CD8-positive, alpha-beta memory T cell (primary cell): Measurements from ENCODE around the gene HMHB1. TPM values are rescaled to one million over a fixed set of nuclear protein-coding genes. Genes with fewer than 3 reads are reported as not detected.
"Not testable (repeated sequence)": the region's sequence is repeated elsewhere in the genome, so short reads cannot be mapped to it uniquely, and the experiment has no call there.

Experiments used
- CTCF ChIA-PET: fragments of 350-600 bp; sonication (Branson Sonifier 250); formaldehyde crosslinking; loops from one replicate; lab custom pipeline; 2021; ENCODE audit warnings: antibody characterized with exemption; lab: Charles Lee
- POLR2A ChIA-PET: fragments of 350-600 bp; sonication (Branson Sonifier 250); formaldehyde crosslinking; loops from one replicate; lab custom pipeline; 2021; ENCODE audit warnings: antibody characterized with exemption; lab: Charles Lee
- DNase-seq, 5 donors: peaks; one replicate each; pipeline versions ENCODE4 v3.0.0 to v3.0.0-alpha.2; 2020 to 2022; ENCODE audit warnings: mixed read lengths in 1 of 5
- H3K27ac ChIP-seq: one replicate; pipeline ENCODE4 v1.7.0; 2013; ENCODE audit warnings: low read depth, mild to moderate bottlenecking, low read length, moderate library complexity
- H3K27me3 ChIP-seq: 2 replicates; pipeline ENCODE4 v1.7.0; 2013; ENCODE audit warnings: low read length, mild to moderate bottlenecking; ENCODE audit not compliant: insufficient read depth, poor library complexity, severe bottlenecking
- H3K36me3 ChIP-seq: 2 replicates; pipeline ENCODE4 v1.7.0; 2013; ENCODE audit warnings: mild to moderate bottlenecking, low read length, moderate library complexity; ENCODE audit not compliant: insufficient read depth
- H3K4me1 ChIP-seq: 2 replicates; pipeline ENCODE4 v1.7.0; 2013; ENCODE audit warnings: mild to moderate bottlenecking, low read length, moderate library complexity; ENCODE audit not compliant: insufficient read depth
- H3K4me3 ChIP-seq: 2 replicates; pipeline ENCODE4 v1.7.0; 2013; ENCODE audit warnings: mild to moderate bottlenecking, low read length
- H3K9me3 ChIP-seq: 2 replicates; pipeline ENCODE4 v1.7.0; 2013; ENCODE audit warnings: mild to moderate bottlenecking, low read length
- H3K27ac Mint-ChIP-seq, 8 donors: one replicate each; pipeline ENCODE4 v1.8.0; 2020 to 2021; ENCODE audit warnings: mixed read lengths in 8 of 8, mild to moderate bottlenecking in 6 of 8, inconsistent platforms in 3 of 8, moderate library complexity in 3 of 8
- H3K27me3 Mint-ChIP-seq, 2 donors: one replicate each; pipeline ENCODE4 v1.8.0; 2020 to 2021; ENCODE audit warnings: mixed read lengths in 2 of 2, mild to moderate bottlenecking in 1 of 2, moderate library complexity in 1 of 2
- H3K36me3 Mint-ChIP-seq, 3 donors: one replicate each; pipeline ENCODE4 v1.8.0; 2020 to 2021; ENCODE audit warnings: mixed read lengths in 3 of 3, inconsistent platforms in 1 of 3, mild to moderate bottlenecking in 1 of 3
- H3K4me1 Mint-ChIP-seq, 3 donors: one replicate each; pipeline ENCODE4 v1.8.0; 2020 to 2021; ENCODE audit warnings: mixed read lengths in 3 of 3, inconsistent platforms in 1 of 3, mild to moderate bottlenecking in 1 of 3
- H3K4me3 Mint-ChIP-seq, 7 donors: one replicate each; pipeline ENCODE4 v1.8.0; 2020 to 2021; ENCODE audit warnings: mixed read lengths in 7 of 7, mild to moderate bottlenecking in 6 of 7, moderate library complexity in 4 of 7, inconsistent platforms in 2 of 7
- H3K9me3 Mint-ChIP-seq, 5 donors: one replicate each; pipeline ENCODE4 v1.8.0; 2020 to 2022; ENCODE audit warnings: mixed read lengths in 5 of 5, mild to moderate bottlenecking in 3 of 5, moderate library complexity in 2 of 5, inconsistent platforms in 1 of 5
- polyA plus RNA-seq: library from polyadenylated mRNA; unstranded; fragments of 300-500 nt; fragmentation: Illumina TruSeq; gene quantifications from one replicate; pipeline ENCODE4 v1.2.3, GENCODE V29; 2021
- total RNA-seq, 2 experiments: library from RNA; stranded (reverse); gene quantifications; one replicate each; pipeline ENCODE4 v1.2.3, GENCODE V29; 2021

Gene HMHB1
- total and polyA plus RNA-seq, 3 experiments from 2014 or later, result not detected

DNA sequence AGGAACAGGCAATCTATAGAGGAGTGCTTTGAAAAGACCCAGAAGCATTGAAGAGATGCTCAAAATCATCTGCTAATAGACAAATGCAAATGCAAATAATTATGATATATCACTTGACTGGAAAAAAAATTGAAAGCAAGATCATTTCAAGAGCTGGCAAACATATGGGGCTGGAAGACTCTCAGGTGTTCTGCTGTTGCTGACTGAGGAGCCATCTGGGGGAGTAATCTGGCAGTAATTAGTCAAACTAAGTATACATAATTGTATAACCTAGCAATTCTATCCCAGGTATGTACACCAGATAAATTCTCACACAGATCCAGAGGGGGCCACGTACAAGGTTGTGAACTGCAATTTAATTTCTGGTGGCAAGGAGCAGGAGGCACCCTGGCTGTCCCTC lies 4.6 kb upstream of the HMHB1 start:
- CTCF ChIA-PET, result no interaction called here
- H3K4me3 Mint-ChIP-seq, result no peak overlapping the region
- POLR2A ChIA-PET, result no interaction called here
- no peak overlapping the region for H3K4me3 ChIP-seq
- H3K27ac ChIP-seq, result no peak overlapping the region
- no peaks in the 10 kb centered on the region for H3K36me3 ChIP-seq
- H3K27me3 Mint-ChIP-seq, result peaks cover 0 to 6% of the 10 kb centered on the region in 2 donors
- no peak for DNase-seq
- peaks cover 8 to 13% (median 8%) of the 10 kb centered on the region in 3 donors for H3K4me1 Mint-ChIP-seq
- H3K27me3 ChIP-seq, result no peaks in the 10 kb centered on the region
- H3K9me3 Mint-ChIP-seq, result no peaks in the 10 kb centered on the region
- H3K36me3 Mint-ChIP-seq, result no peaks in the 10 kb centered on the region
- H3K27ac Mint-ChIP-seq, result no peak overlapping the region
- no peaks in the 10 kb centered on the region for H3K9me3 ChIP-seq
- H3K4me1 ChIP-seq, result no peaks in the 10 kb centered on the region

DNA sequence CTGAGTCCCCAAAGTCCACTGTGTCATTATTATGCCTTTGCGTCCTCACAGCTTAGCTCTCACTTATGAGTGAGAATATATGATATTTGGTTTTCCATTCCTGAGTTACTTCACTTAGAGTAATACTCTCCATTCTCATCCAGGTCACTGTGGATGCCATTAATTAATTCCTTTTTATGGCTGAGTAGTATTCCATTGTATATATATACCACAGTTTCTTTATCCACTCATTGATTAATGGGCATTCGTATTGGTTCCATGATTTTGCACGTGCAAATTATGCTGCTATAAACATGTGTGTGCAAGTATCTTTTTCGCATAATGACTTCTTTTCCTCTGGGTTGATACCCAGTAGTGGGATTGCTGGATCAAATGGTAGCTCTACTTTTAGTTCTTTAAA lies 4.4 kb downstream of the HMHB1 start:
- Mint-ChIP-seq H3K27me3 (peaks cover 0 to 11% of the 10 kb centered on the region in 2 donors), H3K4me1 (peaks cover 8 to 15% (median 14%) of the 10 kb centered on the region in 3 donors)
- CTCF ChIA-PET, result interaction anchor here (1.2 kb wide), 1 partner anchor 11 kb away, joined by 3 read pairs; no protein-coding TSS in a partner anchor
- H3K4me1 ChIP-seq, H3K27ac ChIP-seq, POLR2A ChIA-PET, H3K27me3 ChIP-seq, H3K36me3 ChIP-seq, H3K36me3 Mint-ChIP-seq, H3K4me3 Mint-ChIP-seq, H3K9me3 ChIP-seq, H3K27ac Mint-ChIP-seq, H3K4me3 ChIP-seq, DNase-seq, H3K9me3 Mint-ChIP-seq: not testable (repeated sequence)

DNA sequence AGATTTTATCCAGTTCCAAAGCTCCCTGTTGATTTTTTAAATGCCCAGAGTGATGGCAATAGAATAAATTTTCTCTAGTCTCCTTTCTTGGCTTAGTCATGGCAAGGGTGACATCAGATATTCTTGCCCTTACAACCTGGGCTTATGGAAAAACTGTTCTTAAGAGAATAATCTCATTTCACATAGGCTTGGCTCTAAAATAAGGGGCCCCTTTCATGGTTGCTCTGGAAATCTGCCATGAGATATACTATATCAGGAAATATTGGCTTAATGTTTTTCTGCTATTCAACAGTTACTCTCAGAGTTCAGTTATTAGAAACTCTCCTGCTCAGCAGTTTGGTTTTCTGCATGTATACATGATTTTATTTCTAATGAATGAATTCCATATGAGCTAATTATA lies 7.8 kb downstream of the HMHB1 start:
- Mint-ChIP-seq H3K9me3 (peaks cover 0 to 2% (median 0%) of the 10 kb centered on the region in 5 donors), H3K27me3 (peaks cover 0 to 11% of the 10 kb centered on the region in 2 donors), H3K4me3 (no peak overlapping the region), H3K4me1 (no peaks in the 10 kb centered on the region), H3K27ac (no peak overlapping the region), H3K36me3 (no peaks in the 10 kb centered on the region)
- H3K36me3 ChIP-seq, result no peaks in the 10 kb centered on the region
- ChIA-PET POLR2A (no interaction called here), CTCF (no interaction called here)
- no peak overlapping the region for H3K4me3 ChIP-seq
- no peak for DNase-seq
- H3K4me1 ChIP-seq, result no peaks in the 10 kb centered on the region
- no peaks in the 10 kb centered on the region for H3K27me3 ChIP-seq
- no peaks in the 10 kb centered on the region for H3K9me3 ChIP-seq
- H3K27ac ChIP-seq, result no peak overlapping the region

DNA sequence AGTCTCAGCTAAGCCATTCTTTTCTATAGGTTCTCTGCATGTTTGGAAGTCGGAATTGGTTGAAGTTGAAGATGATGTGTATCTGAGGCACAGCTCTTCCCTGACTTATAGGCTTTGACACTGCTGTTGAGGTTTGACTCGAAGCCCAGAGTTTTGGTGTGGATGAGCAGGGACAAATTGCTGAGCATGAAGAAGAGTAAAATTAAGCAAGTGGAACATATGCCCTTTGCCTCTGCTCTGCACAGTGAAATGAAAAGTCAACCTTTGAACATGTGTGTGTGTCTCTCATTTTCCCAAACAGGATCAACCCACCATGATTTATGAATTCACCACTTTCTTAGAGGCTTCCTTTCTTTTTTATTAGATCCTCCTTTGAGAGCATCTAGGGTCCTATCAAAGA lies 8.5 kb downstream of the HMHB1 start:
- Mint-ChIP-seq H3K27me3 (peaks cover 0 to 11% of the 10 kb centered on the region in 2 donors), H3K27ac (no peak overlapping the region), H3K9me3 (peaks cover 0 to 2% (median 0%) of the 10 kb centered on the region in 5 donors), H3K4me3 (no peak overlapping the region), H3K36me3 (no peaks in the 10 kb centered on the region), H3K4me1 (no peaks in the 10 kb centered on the region)
- ChIA-PET CTCF (no interaction called here), POLR2A (interaction anchor here (0.6 kb wide), 1 partner anchor 811 kb away, joined by 8 read pairs; no protein-coding TSS in a partner anchor)
- Histone ChIP-seq H3K27me3 (no peaks in the 10 kb centered on the region), H3K36me3 (no peaks in the 10 kb centered on the region), H3K4me3 (no peak overlapping the region), H3K9me3 (no peaks in the 10 kb centered on the region), H3K4me1 (no peaks in the 10 kb centered on the region), H3K27ac (no peak overlapping the region)
- DNase-seq, result no peak

DNA sequence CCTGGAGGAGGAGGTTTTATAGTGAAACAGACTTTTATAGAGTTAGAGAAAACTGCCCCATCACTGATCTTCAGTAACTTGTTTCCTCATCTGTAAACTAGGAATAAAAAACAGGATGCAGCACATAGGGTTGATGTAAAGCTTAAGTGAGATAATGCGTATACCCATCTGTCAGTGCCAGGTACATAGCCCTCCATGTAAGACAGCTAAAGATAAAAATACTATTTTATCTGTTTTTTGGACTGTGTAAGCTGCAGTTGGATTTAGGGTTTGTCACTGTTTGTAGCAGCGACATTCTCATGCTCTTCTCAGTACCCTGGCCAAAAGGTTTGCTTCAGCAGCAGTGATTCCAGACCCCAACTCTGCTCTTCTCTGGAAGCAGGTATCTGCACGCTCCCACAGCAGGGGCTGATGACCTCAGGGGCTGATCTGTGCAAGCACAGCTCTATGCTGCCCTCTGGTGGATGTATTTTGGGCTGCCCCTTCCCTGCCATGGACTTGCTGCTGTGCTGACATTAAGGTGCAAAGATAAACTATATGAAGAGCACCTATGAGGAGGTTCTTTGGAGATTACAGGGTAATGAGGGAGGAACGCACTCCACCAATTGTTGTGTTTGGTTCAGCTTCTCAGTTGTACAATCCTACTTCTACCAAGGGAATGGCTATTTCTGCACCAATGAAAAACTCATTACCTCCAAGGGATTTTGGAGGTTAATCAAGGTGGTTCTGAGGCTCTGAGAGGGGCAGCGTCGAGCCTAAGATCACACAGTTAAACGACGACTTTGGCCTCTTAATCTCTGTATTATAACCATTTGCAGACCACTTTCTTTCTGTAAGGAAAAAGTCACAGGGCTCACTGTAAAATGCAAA lies 13.1 kb downstream of the HMHB1 start:
- H3K27ac Mint-ChIP-seq, result no peak overlapping the region
- ChIA-PET CTCF (interaction anchor here (0.7 to 3.0 kb wide), 27 partner anchors 10 to 1112 kb away, joined by 3 to 25 read pairs (median 3); partner anchors contain the start of gene NR3C1), POLR2A (interaction anchor here (0.6 kb wide), 1 partner anchor 422 kb away, joined by 4 read pairs; the partner anchor contains the start of gene NR3C1)
- no peaks in the 10 kb centered on the region for H3K9me3 Mint-ChIP-seq
- Histone ChIP-seq H3K9me3 (no peaks in the 10 kb centered on the region), H3K27ac (no peak overlapping the region), H3K4me3 (no peak overlapping the region), H3K4me1 (peaks cover 13% of the 10 kb centered on the region), H3K36me3 (no peaks in the 10 kb centered on the region), H3K27me3 (no peaks in the 10 kb centered on the region)
- H3K36me3 Mint-ChIP-seq, result no peaks in the 10 kb centered on the region
- H3K4me1 Mint-ChIP-seq, result peaks cover 8 to 19% (median 10%) of the 10 kb centered on the region in 3 donors
- peak; percentile 64 to 87 (median 67) for DNase-seq
- no peaks in the 10 kb centered on the region for H3K27me3 Mint-ChIP-seq
- no peak overlapping the region for H3K4me3 Mint-ChIP-seq

DNA sequence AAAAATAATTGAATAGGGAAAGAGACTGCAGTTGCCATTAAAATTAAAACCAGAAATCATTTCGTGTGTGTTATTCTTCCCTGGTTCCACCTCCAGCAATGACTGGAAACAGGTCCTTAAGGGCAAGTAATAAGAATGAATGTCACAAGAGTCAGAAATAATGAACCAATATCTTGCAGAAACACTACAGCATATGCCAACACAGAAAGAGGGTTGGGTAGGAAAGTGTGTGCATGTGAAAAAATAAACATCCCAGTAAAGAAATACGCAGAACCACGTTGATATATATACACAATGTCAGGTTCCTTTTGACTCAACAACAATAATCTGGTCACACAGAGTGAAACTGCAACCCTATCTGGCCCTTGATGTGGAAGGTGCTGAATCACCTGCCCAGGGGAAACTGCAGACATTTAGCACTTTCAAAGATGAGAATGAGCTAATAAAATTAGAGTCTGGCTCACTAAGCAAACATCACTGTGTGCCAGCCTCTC lies 15.0 kb downstream of the HMHB1 start:
- ChIA-PET CTCF (interaction anchor here (0.9 to 3.0 kb wide), 6 partner anchors 9 to 824 kb away, joined by 3 to 17 read pairs (median 3); no protein-coding TSS in a partner anchor), POLR2A (interaction anchor here (1.3 kb wide), 1 partner anchor 422 kb away, joined by 3 read pairs; no protein-coding TSS in a partner anchor)
- Histone ChIP-seq H3K9me3 (no peaks in the 10 kb centered on the region), H3K4me1 (peaks cover 13% of the 10 kb centered on the region), H3K36me3 (no peaks in the 10 kb centered on the region), H3K27ac (no peak overlapping the region), H3K4me3 (no peak overlapping the region), H3K27me3 (no peaks in the 10 kb centered on the region)
- H3K27me3 Mint-ChIP-seq, result no peaks in the 10 kb centered on the region
- H3K36me3 Mint-ChIP-seq, result no peaks in the 10 kb centered on the region
- peaks cover 8 to 19% (median 10%) of the 10 kb centered on the region in 3 donors for H3K4me1 Mint-ChIP-seq
- DNase-seq, result no peak
- H3K27ac Mint-ChIP-seq, result peak overlapping the region in 1 of 8 donors; percentile 15
- H3K9me3 Mint-ChIP-seq, result no peaks in the 10 kb centered on the region
- H3K4me3 Mint-ChIP-seq, result no peak overlapping the region

- Histone ChIP-seq H3K27ac (no peak overlapping the region), H3K4me3 (peak overlapping the region; percentile 24), H3K9me3 (no peaks in the 10 kb centered on the region), H3K4me1 (peaks cover 13% of the 10 kb centered on the region), H3K27me3 (no peaks in the 10 kb centered on the region), H3K36me3 (no peaks in the 10 kb centered on the region)
- Mint-ChIP-seq H3K36me3 (no peaks in the 10 kb centered on the region), H3K27ac (peak overlapping the region in 6 of 8 donors; percentile 28 to 88 (median 72)), H3K4me1 (peaks cover 8 to 19% (median 10%) of the 10 kb centered on the region in 3 donors), H3K4me3 (peak overlapping the region; percentile 1 to 77 (median 53)), H3K27me3 (no peaks in the 10 kb centered on the region), H3K9me3 (no peaks in the 10 kb centered on the region)
- DNase-seq, result no peak
- ChIA-PET POLR2A (no interaction called here), CTCF (interaction anchor here (1.8 kb wide), 1 partner anchor 826 kb away, joined by 6 read pairs; no protein-coding TSS in a partner anchor)
These were observed 16.7 kb downstream of the HMHB1 start for GRCh38 chr5:143828710-143829109.

DNA sequence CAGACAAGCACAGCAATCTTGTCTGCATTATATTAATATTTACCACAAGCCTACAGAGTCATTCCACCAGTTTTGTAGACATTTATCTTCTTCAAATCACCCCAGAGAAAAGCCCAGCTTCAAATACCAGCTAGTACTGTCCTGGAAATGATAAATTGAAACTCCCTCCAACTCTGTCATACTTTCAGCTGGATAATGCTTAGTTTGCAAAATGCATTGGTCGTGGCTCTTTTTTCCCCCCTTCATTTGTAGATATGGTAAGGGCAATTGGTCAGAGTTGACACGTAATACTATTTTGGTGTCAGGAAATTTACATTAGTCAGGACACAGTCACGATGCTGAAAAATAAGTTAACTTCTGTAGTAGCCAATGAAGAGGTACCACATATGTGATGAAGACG lies 21.2 kb downstream of the HMHB1 start:
- CTCF ChIA-PET, result interaction anchor here (1.0 kb wide), 1 partner anchor 12 kb away, joined by 3 read pairs; no protein-coding TSS in a partner anchor
- H3K36me3 Mint-ChIP-seq, result no peaks in the 10 kb centered on the region
- POLR2A ChIA-PET, result no interaction called here
- H3K4me3 Mint-ChIP-seq, result no peak overlapping the region
- DNase-seq, result no peak
- no peaks in the 10 kb centered on the region for H3K27me3 Mint-ChIP-seq
- no peaks in the 10 kb centered on the region for H3K27me3 ChIP-seq
- H3K27ac Mint-ChIP-seq, result no peak overlapping the region
- no peaks in the 10 kb centered on the region for H3K9me3 ChIP-seq
- peaks cover 7 to 11% (median 8%) of the 10 kb centered on the region in 3 donors for H3K4me1 Mint-ChIP-seq
- no peaks in the 10 kb centered on the region for H3K9me3 Mint-ChIP-seq
- no peak overlapping the region for H3K27ac ChIP-seq
- H3K4me3 ChIP-seq, result no peak overlapping the region
- H3K36me3 ChIP-seq, result no peaks in the 10 kb centered on the region
- peaks cover 10% of the 10 kb centered on the region for H3K4me1 ChIP-seq
